Sigmoid colon (tissue), 7 donors: ENCODE measurements around the gene MBOAT1. TPM values are rescaled to one million over a fixed set of nuclear protein-coding genes. Genes with fewer than 3 reads are reported as not detected.
A peak's percentile ranks its signal among the peaks of the same experiment; 100 is the strongest.

Source experiments
- DNase-seq: peaks from one replicate; pipeline ENCODE4 v3.0.0-alpha.2; 2019
- H3K27ac ChIP-seq, 4 donors: fragments of 200-600 bp; sonication (generic); one replicate each; pipeline ENCODE4 v1.5.1; 2016 to 2019; ENCODE audit warnings: mild to moderate bottlenecking in 1 of 4
- H3K27me3 ChIP-seq, 3 donors: fragments of 200-600 bp; sonication (generic); one replicate each; pipeline ENCODE4 v1.5.1; 2019; ENCODE audit warnings: mild to moderate bottlenecking in 1 of 3
- H3K36me3 ChIP-seq, 4 donors: fragments of 200-600 bp; sonication (generic); one replicate each; pipeline ENCODE4 v1.5.1; 2016 to 2019
- H3K4me1 ChIP-seq, 4 donors: fragments of 200-600 bp; sonication (generic); one replicate each; pipeline ENCODE4 v1.5.1; 2017 to 2019
- H3K4me3 ChIP-seq, 4 donors: fragments of 200-600 bp; sonication (generic); one replicate each; pipeline ENCODE4 v1.5.1; 2017 to 2019; ENCODE audit warnings: mild to moderate bottlenecking in 2 of 4, moderate library complexity in 1 of 4
- H3K9me3 ChIP-seq, 4 donors: fragments of 200-600 bp in 3 of 4; sonication (generic) in 3 of 4; one replicate each; pipeline versions ENCODE4 v1.5.1 to v1.6.1; 2013 to 2019
- EP300 ChIP-seq, 4 donors: sonication (generic); formaldehyde crosslinking; IDR thresholded peaks; one replicate each; pipeline ENCODE4 v1.6.1; 2017; ENCODE audit warnings: antibody characterized with exemption in 4 of 4
- POLR2A ChIP-seq, 2 donors: fragments of 450-650 bp; IDR thresholded peaks; one replicate each; pipeline ENCODE4 v1.6.1; 2016; ENCODE audit warnings: antibody characterized with exemption in 2 of 2, mild to moderate bottlenecking in 2 of 2, moderate library complexity in 2 of 2
- POLR2AphosphoS5 ChIP-seq, 4 donors: sonication (generic); formaldehyde crosslinking; IDR thresholded peaks; one replicate each; pipeline ENCODE4 v1.6.1; 2017; ENCODE audit warnings: antibody characterized with exemption in 4 of 4
- WGBS, 2 donors: extraction: QIAGEN DNeasy Blood & Tissue Kit; methylation state at CpG; one replicate each; pipeline ENCODE4 v1.1.7; 2013; 5-methylcytosine and 5-hydroxymethylcytosine counted together
- intact Hi-C: fragments of 100-400 bp; cut with DNase I; formaldehyde crosslinking; loops from one replicate; pipeline ENCODE4 v1.15.1; 2023
- polyA plus RNA-seq, 3 donors: library from polyadenylated mRNA; stranded (reverse); fragments of 200-250 nt; gene quantifications; one replicate each; pipeline ENCODE4 v1.2.3, GENCODE V29; 2013
- total RNA-seq, 4 donors: library from RNA; depleted of rRNA; stranded (reverse); fragments of >200 nt; gene quantifications; one replicate each; pipeline ENCODE4 v1.1.0, GENCODE V29; 2016
- TF ChIP-seq, protein P1 (sequence below), 4 experiments: fragments of 450-650 bp in 3 of 4; fragments of 200-600 bp in 1 of 4; IDR thresholded peaks; one replicate each; pipeline ENCODE4 v1.5.1; 2016 to 2019; ENCODE audit warnings: antibody characterized with exemption in 4 of 4, mild to moderate bottlenecking in 3 of 4, moderate library complexity in 2 of 4
- donor health status: healthy with polysubstance abuse.
- donor health status: Bipolar disorder and iron deficiency.
- donor health status: healthy.

MBOAT1 gene
- total and polyA plus RNA-seq, 7 donors, result 2.4 to 16.6 (median 10.7) TPM

DNA sequence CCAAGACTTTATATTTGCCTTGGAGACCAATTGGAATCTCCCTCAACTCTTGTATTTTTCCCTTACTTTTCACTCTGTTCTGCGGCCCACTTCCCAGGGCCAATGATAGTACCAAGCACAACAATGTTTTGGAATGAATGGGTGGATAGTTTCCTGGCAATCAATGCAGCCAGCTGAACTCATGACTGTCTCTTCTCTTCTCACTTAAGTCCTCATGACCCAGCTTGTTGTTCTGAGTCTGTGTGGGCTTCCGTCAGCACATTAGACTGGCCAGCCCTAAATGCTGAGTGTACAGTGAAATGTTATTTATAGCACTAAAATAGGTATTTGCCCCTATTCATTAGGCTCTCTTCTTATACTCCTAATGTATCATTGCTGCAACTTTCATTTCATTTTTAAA lies 5.6 kb upstream of the MBOAT1 start:
- Histone ChIP-seq H3K36me3 (no peaks in the 10 kb centered on the region), H3K27me3 (no peaks in the 10 kb centered on the region), H3K27ac (peak overlapping the region in 3 of 4 donors; percentile 36 to 75 (median 58)), H3K4me1 (peaks cover 0 to 52% (median 32%) of the 10 kb centered on the region in 4 donors), H3K9me3 (no peaks in the 10 kb centered on the region), H3K4me3 (no peak overlapping the region)
- intact Hi-C loops, result no loop called here
- DNase-seq, result no peak
- WGBS, 2 donors, result 85 to 89% methylated on average over 2 of the region's 2 CpGs
- TF ChIP-seq POLR2A (IDR thresholded peaks at IDR 0.05), result no peak
- TF ChIP-seq POLR2AphosphoS5 (IDR thresholded peaks at IDR 0.05), result peak in 1 of 4 donors; percentile 52
- peak in 1 of 4 donors; percentile 20 for TF ChIP-seq EP300 (IDR thresholded peaks at IDR 0.05)

DNA sequence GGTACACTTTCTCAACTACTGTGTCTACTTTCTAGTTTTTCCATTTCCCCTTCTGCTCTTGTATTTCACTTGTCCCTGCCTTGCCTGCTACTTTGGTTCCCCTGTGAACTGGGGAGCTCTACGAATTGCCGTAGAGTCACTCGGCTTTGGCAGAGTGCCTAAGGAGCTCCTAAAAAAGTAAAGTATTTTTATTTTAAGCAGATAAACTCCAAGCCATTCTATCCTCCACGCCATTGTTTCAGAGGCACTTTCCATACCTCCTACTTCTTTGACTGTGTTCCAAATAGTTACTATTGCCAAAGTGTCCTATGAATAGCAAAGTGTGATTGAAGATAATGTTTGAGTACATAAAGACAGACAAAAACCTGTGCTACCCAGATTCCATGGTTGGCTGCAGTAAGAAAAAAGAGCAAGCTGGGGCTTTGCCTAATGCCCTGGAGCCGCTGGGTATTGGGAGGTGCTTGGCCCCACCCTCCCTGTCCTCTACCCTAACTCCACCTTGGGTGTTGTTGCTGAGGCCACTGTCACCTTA lies 5.1 kb upstream of the MBOAT1 start:
- no peaks in the 10 kb centered on the region for H3K27me3 ChIP-seq
- H3K9me3 ChIP-seq, result no peaks in the 10 kb centered on the region
- WGBS, 2 donors, result 63 to 73% methylated on average over 5 of the region's 5 CpGs
- H3K4me1 ChIP-seq, result peaks cover 0 to 51% (median 30%) of the 10 kb centered on the region in 4 donors
- TF ChIP-seq EP300 (IDR thresholded peaks at IDR 0.05), result no peak
- TF ChIP-seq, protein P1, sequence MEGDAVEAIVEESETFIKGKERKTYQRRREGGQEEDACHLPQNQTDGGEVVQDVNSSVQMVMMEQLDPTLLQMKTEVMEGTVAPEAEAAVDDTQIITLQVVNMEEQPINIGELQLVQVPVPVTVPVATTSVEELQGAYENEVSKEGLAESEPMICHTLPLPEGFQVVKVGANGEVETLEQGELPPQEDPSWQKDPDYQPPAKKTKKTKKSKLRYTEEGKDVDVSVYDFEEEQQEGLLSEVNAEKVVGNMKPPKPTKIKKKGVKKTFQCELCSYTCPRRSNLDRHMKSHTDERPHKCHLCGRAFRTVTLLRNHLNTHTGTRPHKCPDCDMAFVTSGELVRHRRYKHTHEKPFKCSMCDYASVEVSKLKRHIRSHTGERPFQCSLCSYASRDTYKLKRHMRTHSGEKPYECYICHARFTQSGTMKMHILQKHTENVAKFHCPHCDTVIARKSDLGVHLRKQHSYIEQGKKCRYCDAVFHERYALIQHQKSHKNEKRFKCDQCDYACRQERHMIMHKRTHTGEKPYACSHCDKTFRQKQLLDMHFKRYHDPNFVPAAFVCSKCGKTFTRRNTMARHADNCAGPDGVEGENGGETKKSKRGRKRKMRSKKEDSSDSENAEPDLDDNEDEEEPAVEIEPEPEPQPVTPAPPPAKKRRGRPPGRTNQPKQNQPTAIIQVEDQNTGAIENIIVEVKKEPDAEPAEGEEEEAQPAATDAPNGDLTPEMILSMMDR (IDR thresholded peaks at IDR 0.05), result no peak
- TF ChIP-seq POLR2A (IDR thresholded peaks at IDR 0.05), result no peak
- no peak for TF ChIP-seq POLR2AphosphoS5 (IDR thresholded peaks at IDR 0.05)
- H3K36me3 ChIP-seq, result no peaks in the 10 kb centered on the region
- intact Hi-C loops, result no loop called here
- no peak overlapping the region for H3K4me3 ChIP-seq
- DNase-seq, result no peak
- peak overlapping the region in 3 of 4 donors; percentile 36 to 75 (median 58) for H3K27ac ChIP-seq

DNA sequence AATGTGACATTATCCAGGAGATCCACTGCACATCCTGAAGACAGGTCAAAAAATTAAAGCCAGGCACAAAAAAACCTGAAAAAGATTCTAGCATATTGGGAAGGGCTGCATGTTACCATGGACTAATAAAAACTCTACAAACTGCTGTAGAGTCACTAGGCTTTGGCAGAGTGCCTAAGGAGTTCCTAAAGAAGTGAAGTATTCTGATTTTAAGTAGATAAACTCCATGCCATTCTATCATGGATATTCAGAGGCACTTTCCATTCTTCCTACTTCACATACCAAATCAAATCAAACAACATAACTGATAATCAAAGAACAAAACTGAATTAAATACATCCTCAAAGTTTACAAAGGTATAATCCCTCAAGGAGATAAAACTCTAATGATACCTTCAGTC lies 3.0 kb upstream of the MBOAT1 start:
- TF ChIP-seq, protein P1 (IDR thresholded peaks at IDR 0.05), result no peak
- TF ChIP-seq POLR2AphosphoS5 (IDR thresholded peaks at IDR 0.05), result no peak
- no peak for TF ChIP-seq POLR2A (IDR thresholded peaks at IDR 0.05)
- TF ChIP-seq EP300 (IDR thresholded peaks at IDR 0.05), result no peak
- intact Hi-C loops, result no loop called here
- Histone ChIP-seq H3K9me3 (no peaks in the 10 kb centered on the region), H3K4me3 (no peak overlapping the region), H3K27ac (no peak overlapping the region), H3K4me1 (peaks cover 0 to 43% (median 34%) of the 10 kb centered on the region in 4 donors), H3K36me3 (no peaks in the 10 kb centered on the region), H3K27me3 (no peaks in the 10 kb centered on the region)
- DNase-seq, result no peak

DNA sequence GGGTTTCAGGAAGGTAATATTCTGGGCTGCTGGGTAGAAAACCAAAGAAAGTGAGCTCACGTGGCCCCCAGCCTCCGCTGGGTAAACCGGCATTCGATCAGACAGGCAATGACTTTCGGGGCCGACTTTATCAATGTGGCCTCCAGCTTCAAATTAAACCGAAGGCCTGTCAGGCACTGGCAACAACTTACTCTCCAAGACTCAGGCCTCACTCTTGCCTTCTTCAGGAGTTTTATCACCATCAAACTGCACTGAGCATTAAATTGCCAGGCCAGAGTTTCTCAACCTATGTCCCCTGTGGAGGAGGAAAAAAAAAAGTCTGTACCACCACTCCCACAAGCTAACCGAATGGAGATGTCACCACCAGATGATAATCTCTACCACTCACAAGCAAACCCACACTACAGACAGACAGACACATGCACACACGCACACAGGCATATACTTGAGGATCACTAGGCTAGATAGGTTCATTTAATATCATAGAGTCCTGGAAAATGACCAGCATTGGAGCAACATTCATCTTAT lies 1.1 kb upstream of the MBOAT1 start:
- H3K4me3 ChIP-seq, result peak overlapping the region; percentile 76 to 91 (median 84)
- peaks cover 0 to 62% (median 46%) of the 10 kb centered on the region in 4 donors for H3K4me1 ChIP-seq
- TF ChIP-seq, protein P1 (IDR thresholded peaks at IDR 0.05), result no peak
- TF ChIP-seq EP300 (IDR thresholded peaks at IDR 0.05), result no peak
- no peak for TF ChIP-seq POLR2AphosphoS5 (IDR thresholded peaks at IDR 0.05)
- no peak for TF ChIP-seq POLR2A (IDR thresholded peaks at IDR 0.05)
- no peaks in the 10 kb centered on the region for H3K9me3 ChIP-seq
- DNase-seq, result no peak
- H3K27ac ChIP-seq, result peak overlapping the region; percentile 88 to 94 (median 90)
- no peaks in the 10 kb centered on the region for H3K27me3 ChIP-seq
- 50 to 56% methylated on average over 9 of the region's 9 CpGs for WGBS, 2 donors
- intact Hi-C loops, result loop anchor here (5.0 kb wide), 2 partner anchors 96 to 189 kb away; partner anchors contain the start of gene E2F3
- no peaks in the 10 kb centered on the region for H3K36me3 ChIP-seq

DNA sequence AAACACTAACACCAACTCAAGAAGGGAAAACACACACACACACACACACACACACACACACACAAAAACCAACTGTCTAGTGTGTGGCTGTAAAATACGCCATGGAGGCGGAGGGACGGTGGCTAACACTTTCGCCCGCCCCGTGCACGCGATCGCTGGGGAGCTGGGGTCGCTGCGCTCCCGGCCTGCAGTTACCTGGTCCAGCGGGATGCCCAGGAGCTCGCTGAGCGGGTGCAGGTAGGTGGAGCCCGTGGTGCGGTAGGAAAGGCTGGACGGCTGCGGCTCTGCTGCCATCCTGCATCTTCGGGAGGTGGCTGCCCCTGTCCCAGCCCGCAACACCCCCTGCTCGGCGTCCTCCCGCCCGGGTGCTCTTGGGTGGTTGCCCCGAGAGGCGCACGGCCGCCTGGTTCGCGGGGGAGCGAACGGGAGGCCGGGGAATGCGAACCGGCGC lies 303 bp downstream of the MBOAT1 start:
- Histone ChIP-seq H3K27me3 (no peaks in the 10 kb centered on the region), H3K4me3 (peak overlapping the region; percentile 76 to 91 (median 84)), H3K27ac (peak overlapping the region; percentile 88 to 94 (median 90)), H3K9me3 (no peaks in the 10 kb centered on the region), H3K4me1 (peaks cover 0 to 62% (median 40%) of the 10 kb centered on the region in 4 donors), H3K36me3 (no peaks in the 10 kb centered on the region)
- TF ChIP-seq EP300 (IDR thresholded peaks at IDR 0.05), result no peak
- no peak for TF ChIP-seq POLR2AphosphoS5 (IDR thresholded peaks at IDR 0.05)
- no peak for TF ChIP-seq POLR2A (IDR thresholded peaks at IDR 0.05)
- TF ChIP-seq, protein P1 (IDR thresholded peaks at IDR 0.05), result no peak
- 0 to 1% methylated on average over 37 of the region's 37 CpGs for WGBS, 2 donors
- DNase-seq, result no peak
- intact Hi-C loops, result loop anchor here (5.0 kb wide), 2 partner anchors 95 to 190 kb away; partner anchors contain the start of gene E2F3
